Epithelial cell of esophagus (primary cell): ENCODE data around the gene MAPK8IP3.

Source experiments
- DNase-seq: peaks from one replicate; pipeline ENCODE4 v3.0.0; 2010; ENCODE audit warnings: low read depth
- H3K4me3 ChIP-seq: 2 replicates; pipeline ENCODE4 v1.5.1; 2011; ENCODE audit warnings: mild to moderate bottlenecking, low read length, control low read depth
- CTCF ChIP-seq: IDR thresholded peaks from 2 replicates; pipeline ENCODE4 v1.5.1; 2011; ENCODE audit warnings: low read depth, mild to moderate bottlenecking, low read length, control low read depth, inconsistent platforms; ENCODE audit not compliant: insufficient read depth; ENCODE audit errors: missing control alignments

MAPK8IP3 gene

GRCh38 chr16:1665829-1666228 is 40.2 kb upstream of the MAPK8IP3 start:
- no peak overlapping the region for H3K4me3 ChIP-seq
- no peak for TF ChIP-seq CTCF
- DNase-seq = no peak

GRCh38 chr16:1666316-1666715 is 39.7 kb upstream of the MAPK8IP3 start:
- no peak for TF ChIP-seq CTCF
- no peak overlapping the region for H3K4me3 ChIP-seq
- DNase-seq = no peak

- peak; percentile 10 for TF ChIP-seq CTCF
- H3K4me3 ChIP-seq = no peak overlapping the region
- DNase-seq = no peak
Observed at GRCh38 chr16:1667271-1667670, 38.7 kb upstream of the MAPK8IP3 start.

- DNase-seq = no peak
- no peak overlapping the region for H3K4me3 ChIP-seq
- no peak for TF ChIP-seq CTCF
Observed at GRCh38 chr16:1667916-1668315, 38.1 kb upstream of the MAPK8IP3 start.

- no peak for TF ChIP-seq CTCF
- no peak overlapping the region for H3K4me3 ChIP-seq
- no peak for DNase-seq
Observed at GRCh38 chr16:1668612-1669319, 37.2 kb upstream of the MAPK8IP3 start.

GRCh38 chr16:1669698-1670097 is 36.3 kb upstream of the MAPK8IP3 start:
- no peak for TF ChIP-seq CTCF
- DNase-seq = no peak
- no peak overlapping the region for H3K4me3 ChIP-seq

GRCh38 chr16:1670371-1670770 is 35.6 kb upstream of the MAPK8IP3 start:
- no peak for TF ChIP-seq CTCF
- DNase-seq = no peak
- no peak overlapping the region for H3K4me3 ChIP-seq
